Neural progenitor cell (in vitro differentiated cells): ENCODE measurements around the gene KIF26A. TPM values are rescaled to one million over a fixed set of nuclear protein-coding genes. Genes with fewer than 3 reads are reported as not detected.
A peak's percentile ranks its signal among the peaks of the same experiment; 100 is the strongest.

ENCODE experiments used
- DNase-seq: peaks from one replicate; pipeline ENCODE4 v3.0.0-alpha.2; 2016; ENCODE audit warnings: low spot score
- H2AFZ ChIP-seq: fragments of 200-600 bp; sonication (generic); replicated peaks from 2 replicates; pipeline ENCODE4 v1.6.1; 2016; ENCODE audit warnings: antibody characterized with exemption
- H3F3A ChIP-seq: fragments of 200-600 bp; sonication (generic); 2 replicates; pipeline ENCODE4 v1.6.1; 2016; ENCODE audit warnings: antibody characterized with exemption, low read depth
- H3K27ac ChIP-seq: fragments of 200-600 bp; sonication (generic); 2 replicates; pipeline ENCODE4 v1.5.1; 2016; ENCODE audit warnings: mild to moderate bottlenecking
- H3K27me3 ChIP-seq: fragments of 200-600 bp; sonication (generic); 2 replicates; pipeline ENCODE4 v1.6.1; 2016; ENCODE audit warnings: mild to moderate bottlenecking, moderate library complexity
- H3K36me3 ChIP-seq: fragments of 200-600 bp; sonication (generic); 2 replicates; pipeline ENCODE4 v1.5.1; 2016
- H3K4me1 ChIP-seq: fragments of 200-600 bp; sonication (generic); 2 replicates; pipeline ENCODE4 v1.6.1; 2016; ENCODE audit warnings: mixed run types
- H3K4me2 ChIP-seq: fragments of 200-600 bp; sonication (generic); 2 replicates; pipeline ENCODE4 v1.6.1; 2016
- H3K4me3 ChIP-seq: fragments of 200-600 bp; sonication (generic); 2 replicates; pipeline ENCODE4 v1.5.1; 2016
- H3K79me2 ChIP-seq: fragments of 200-600 bp; sonication (generic); 2 replicates; pipeline ENCODE4 v1.6.1; 2016; ENCODE audit warnings: low read depth
- H3K9ac ChIP-seq: fragments of 200-600 bp; sonication (generic); 2 replicates; pipeline ENCODE4 v1.6.1; 2016
- H3K9me3 ChIP-seq: fragments of 200-600 bp; sonication (generic); 2 replicates; pipeline ENCODE4 v1.5.1; 2016; ENCODE audit warnings: low read depth
- H4K20me1 ChIP-seq: fragments of 200-600 bp; sonication (generic); 2 replicates; pipeline ENCODE4 v1.6.1; 2016; ENCODE audit warnings: low read depth
- H3K27ac Mint-ChIP-seq: 3 replicates; pipeline ENCODE4 v1.8.0; 2021; ENCODE audit warnings: mixed read lengths
- H3K27me3 Mint-ChIP-seq: 2 replicates; pipeline ENCODE4 v1.8.0; 2022; ENCODE audit warnings: low read depth, mild to moderate bottlenecking, inconsistent platforms, moderate library complexity, mixed read lengths; ENCODE audit not compliant: insufficient read depth
- H3K36me3 Mint-ChIP-seq: 3 replicates; pipeline ENCODE4 v1.8.0; 2021; ENCODE audit warnings: mixed read lengths
- H3K4me1 Mint-ChIP-seq: 3 replicates; pipeline ENCODE4 v1.8.0; 2021; ENCODE audit warnings: mixed read lengths
- H3K4me3 Mint-ChIP-seq: 3 replicates; pipeline ENCODE4 v1.8.0; 2021; ENCODE audit warnings: mild to moderate bottlenecking, moderate library complexity, mixed read lengths
- H3K9me3 Mint-ChIP-seq: 3 replicates; pipeline ENCODE4 v1.8.0; 2020; ENCODE audit warnings: mixed read lengths
- CTCF ChIP-seq: fragments of 200-600 bp; sonication (generic); IDR thresholded peaks from 2 replicates; pipeline ENCODE4 v1.5.1; 2017; ENCODE audit warnings: antibody characterized with exemption, mild to moderate bottlenecking
- EZH2 ChIP-seq: fragments of 200-600 bp; sonication (generic); IDR thresholded peaks from 2 replicates; pipeline ENCODE4 v1.6.1; 2017; ENCODE audit warnings: antibody characterized with exemption, mild to moderate bottlenecking, moderate library complexity
- EZH2phosphoT487 ChIP-seq: fragments of 200-600 bp; sonication (generic); IDR thresholded peaks from 2 replicates; pipeline ENCODE4 v1.6.1; 2017; ENCODE audit warnings: antibody characterized with exemption
- total RNA-seq: library from RNA; depleted of rRNA; stranded (reverse); fragments of >200 nt; gene quantifications from 2 replicates; pipeline ENCODE4 v1.2.3, GENCODE V29; 2015; ENCODE audit warnings: low replicate concordance

KIF26A gene
- total RNA-seq, 1 donor from 2014 or later: 6.1 TPM

GRCh38 chr14:104130974-104131651 lies 7.3 kb upstream of the KIF26A start:
- Histone ChIP-seq H3K79me2 (no peaks in the 10 kb centered on the region), H4K20me1 (peaks cover 11% of the 10 kb centered on the region), H3K27me3 (peaks cover 32% of the 10 kb centered on the region), H3F3A (no peaks in the 10 kb centered on the region), H3K9ac (no peak overlapping the region), H3K4me3 (no peak overlapping the region), H3K4me2 (no peak overlapping the region), H3K9me3 (peaks cover 3% of the 10 kb centered on the region), H2AFZ (no peak overlapping the region), H3K27ac (no peak overlapping the region), H3K4me1 (peaks cover 15% of the 10 kb centered on the region), H3K36me3 (no peaks in the 10 kb centered on the region)
- peaks cover 43% of the 10 kb centered on the region for H3K27me3 Mint-ChIP-seq
- H3K36me3 Mint-ChIP-seq: no peaks in the 10 kb centered on the region
- peaks cover 5% of the 10 kb centered on the region for H3K4me1 Mint-ChIP-seq
- peak overlapping the region; percentile 69 for H3K27ac Mint-ChIP-seq
- peaks cover 22% of the 10 kb centered on the region for H3K9me3 Mint-ChIP-seq
- H3K4me3 Mint-ChIP-seq: peak overlapping the region; percentile 71
- peak; percentile 65 for DNase-seq
- peak; percentile 79 for TF ChIP-seq CTCF
- TF ChIP-seq EZH2: no peak

GRCh38 chr14:104131968-104132732 lies 6.2 kb upstream of the KIF26A start:
- H3K27ac Mint-ChIP-seq: peak overlapping the region; percentile 50
- no peak for DNase-seq
- H3F3A ChIP-seq: no peaks in the 10 kb centered on the region

GRCh38 chr14:104132981-104133380 lies 5.4 kb upstream of the KIF26A start:
- no peak for TF ChIP-seq CTCF
- TF ChIP-seq EZH2phosphoT487: no peak
- no peak for TF ChIP-seq EZH2
- H3K27ac Mint-ChIP-seq: no peak overlapping the region

More at GRCh38 chr14:104131968-104132732, 6.2 kb upstream of the KIF26A start:
- Histone ChIP-seq H2AFZ (no peak overlapping the region), H3K27me3 (peaks cover 41% of the 10 kb centered on the region), H3K36me3 (no peaks in the 10 kb centered on the region), H3K4me1 (peaks cover 24% of the 10 kb centered on the region), H3K4me3 (no peak overlapping the region), H3K79me2 (no peaks in the 10 kb centered on the region), H3K27ac (no peak overlapping the region), H3K4me2 (no peak overlapping the region), H4K20me1 (peaks cover 20% of the 10 kb centered on the region), H3K9ac (no peak overlapping the region), H3K9me3 (peaks cover 3% of the 10 kb centered on the region)
- peaks cover 10% of the 10 kb centered on the region for H3K4me1 Mint-ChIP-seq
- H3K9me3 Mint-ChIP-seq: peaks cover 16% of the 10 kb centered on the region
- peaks cover 49% of the 10 kb centered on the region for H3K27me3 Mint-ChIP-seq
- no peaks in the 10 kb centered on the region for H3K36me3 Mint-ChIP-seq
- peak overlapping the region; percentile 58 for H3K4me3 Mint-ChIP-seq
- TF ChIP-seq CTCF (no peak), EZH2 (no peak), EZH2phosphoT487 (no peak)

More at GRCh38 chr14:104132981-104133380, 5.4 kb upstream of the KIF26A start:
- H3K9me3 ChIP-seq: peaks cover 3% of the 10 kb centered on the region
- H3K4me2 ChIP-seq: no peak overlapping the region
- no peaks in the 10 kb centered on the region for H3K36me3 Mint-ChIP-seq
- H4K20me1 ChIP-seq: peaks cover 22% of the 10 kb centered on the region
- H3K9me3 Mint-ChIP-seq: peaks cover 12% of the 10 kb centered on the region
- no peak overlapping the region for H2AFZ ChIP-seq
- no peak overlapping the region for H3K4me3 ChIP-seq
- peaks cover 50% of the 10 kb centered on the region for H3K27me3 ChIP-seq
- H3K36me3 ChIP-seq: no peaks in the 10 kb centered on the region
- H3K27me3 Mint-ChIP-seq: peaks cover 50% of the 10 kb centered on the region
- H3K4me1 Mint-ChIP-seq: peaks cover 10% of the 10 kb centered on the region
- no peak overlapping the region for H3K4me3 Mint-ChIP-seq
- H3K9ac ChIP-seq: no peak overlapping the region
- no peak overlapping the region for H3K27ac ChIP-seq
- no peaks in the 10 kb centered on the region for H3K79me2 ChIP-seq
- DNase-seq: peak; percentile 78
- H3F3A ChIP-seq: peaks cover 5% of the 10 kb centered on the region
- H3K4me1 ChIP-seq: peaks cover 26% of the 10 kb centered on the region
